Fibroblast of lung (primary cell): ENCODE measurements around the gene CDK4.

Experiments
- CTCF ChIP-seq, 2 donors: IDR thresholded peaks in 1 of 2; conservative IDR thresholded peaks in 1 of 2; 1 replicate in 1 of 2; 2 replicates in 1 of 2; pipeline ENCODE4 v1.5.1; 2011 to 2012; ENCODE audit warnings: low read length in 2 of 2, control low read depth in 1 of 2, inconsistent platforms in 1 of 2, low read depth in 1 of 2, mild to moderate bottlenecking in 1 of 2
- EZH2 ChIP-seq: IDR thresholded peaks from 2 replicates; pipeline ENCODE4 v1.5.1; 2012; ENCODE audit warnings: low read length, control low read depth, mild to moderate bottlenecking; ENCODE audit errors: missing control alignments

- TF ChIP-seq EZH2 (no peak), CTCF (conservative IDR thresholded peaks at IDR 0.05 in 1 of 2, IDR thresholded peaks at IDR 0.05 in 1 of 2; ENCODE audit: low read depth in 1 of 2, low read length in 2 of 2) (no peak)
Observed at GRCh38 chr12:57719777-57720605, 32.1 kb downstream of the CDK4 start.
